GM20000 (cell line): ENCODE results near the gene SRSF7.
"Not testable (repeated sequence)": the region's sequence is repeated elsewhere in the genome, so short reads cannot be mapped to it uniquely, and the experiment has no call there.

Source experiments
- DNase-seq: peaks from one replicate; pipeline ENCODE4 v3.0.0; 2012; ENCODE audit warnings: low spot score
- CTCF ChIP-seq: IDR thresholded peaks from 2 replicates; pipeline ENCODE4 v1.5.1; 2012; ENCODE audit warnings: mild to moderate bottlenecking, control low read depth; ENCODE audit errors: extremely low read depth, missing control alignments

Gene SRSF7

GRCh38 chr2:38750891-38751595 lies at the start of gene SRSF7:
Gene SRSF7 (minus strand): TSS chr2:38751361. CDS start chr2:38751256, 105 bp downstream.
- TF ChIP-seq CTCF: no peak
- DNase-seq: peak; percentile 98

GRCh38 chr2:38797953-38798352 lies 46.8 kb upstream of the SRSF7 start:
- DNase-seq: no peak
- no peak for TF ChIP-seq CTCF

- no peak for TF ChIP-seq CTCF
Measured at GRCh38 chr2:38797250-38797676, 46.1 kb upstream of the SRSF7 start.

GRCh38 chr2:38795016-38795415 lies 43.9 kb upstream of the SRSF7 start:
- not testable (repeated sequence) for DNase-seq

More at GRCh38 chr2:38797250-38797676, 46.1 kb upstream of the SRSF7 start:
- DNase-seq: no peak

GRCh38 chr2:38794235-38794946 lies 43.2 kb upstream of the SRSF7 start:
- DNase-seq: no peak
- TF ChIP-seq CTCF: no peak

- no peak for TF ChIP-seq CTCF
- no peak for DNase-seq
Measured at GRCh38 chr2:38793511-38793910, 42.4 kb upstream of the SRSF7 start.

GRCh38 chr2:38792751-38793150 lies 41.6 kb upstream of the SRSF7 start:
- DNase-seq: no peak
- TF ChIP-seq CTCF: no peak

GRCh38 chr2:38792321-38792720 lies 41.2 kb upstream of the SRSF7 start:
- DNase-seq: not testable (repeated sequence)
